Stimulated activated CD8-positive, alpha-beta memory T cell treated with anti-CD3 and anti-CD28 coated beads, Interleukin-2, amount 100 ng/mL, for 48 hours (primary cell): ENCODE data around the gene ZNF385C.

Source experiments
- DNase-seq, 2 donors: peaks; one replicate each; pipeline ENCODE4 v3.0.0-alpha.2; 2020; ENCODE audit warnings: low read depth in 2 of 2

ZNF385C gene

DNA sequence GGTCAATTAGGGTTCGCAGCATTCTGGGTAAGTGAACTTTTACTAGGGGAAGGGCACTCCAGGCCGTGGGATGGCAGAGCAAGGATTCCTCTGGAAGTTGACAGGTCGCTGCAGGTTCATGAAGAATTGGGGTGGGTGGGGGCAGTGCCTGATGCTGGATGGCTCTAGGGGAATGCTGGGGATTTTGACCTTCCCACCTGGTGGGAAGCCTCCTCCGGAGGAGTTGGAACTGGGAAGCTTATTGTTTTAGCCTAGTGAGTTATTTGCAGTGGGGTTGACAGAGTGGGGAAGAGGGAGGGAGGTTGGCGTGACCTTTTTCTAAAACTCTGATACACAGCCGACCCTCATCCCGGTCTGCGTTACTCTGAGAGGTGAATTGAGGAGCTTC lies 47.3 kb downstream of the ZNF385C start:
- DNase-seq, result no peak

DNA sequence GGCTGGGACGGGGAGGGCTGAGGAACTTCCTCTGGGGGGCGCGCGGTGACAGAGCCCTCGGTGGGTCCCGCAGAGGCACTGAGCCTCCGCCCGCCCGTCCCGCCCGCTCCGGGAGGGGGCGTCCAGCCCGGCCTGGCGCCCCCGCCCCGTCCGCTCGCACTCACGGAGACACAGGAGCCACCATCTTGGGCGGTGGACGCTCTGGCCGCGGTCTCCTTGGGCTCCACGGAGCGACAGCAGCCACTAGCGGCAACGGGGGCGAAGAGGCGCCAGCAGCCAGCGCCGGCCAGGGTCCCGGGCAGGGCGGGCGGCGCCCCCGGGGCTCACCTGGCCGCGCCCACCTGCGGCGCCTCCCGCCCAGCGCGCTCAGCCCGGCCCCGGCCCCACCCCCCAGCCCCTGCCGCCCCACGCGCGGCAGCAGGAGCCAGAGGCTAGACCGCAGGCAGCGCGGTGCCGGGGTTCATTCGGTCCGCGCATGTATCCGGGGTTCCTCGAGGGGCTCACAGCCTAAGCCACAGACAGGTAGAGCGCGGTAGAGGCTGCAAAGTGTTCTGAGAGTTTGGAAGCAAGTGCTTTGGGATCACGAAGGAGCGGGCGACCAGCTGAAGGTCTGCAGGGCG lies 47.8 kb downstream of the ZNF385C start, which contains the start of gene C17orf113:
Gene C17orf113 (minus strand): TSS at position 209 of the 620 bp plus-strand sequence. CDS start 7,225 bp downstream, outside the sequence.
- peak; percentile 28 to 34 for DNase-seq

DNA sequence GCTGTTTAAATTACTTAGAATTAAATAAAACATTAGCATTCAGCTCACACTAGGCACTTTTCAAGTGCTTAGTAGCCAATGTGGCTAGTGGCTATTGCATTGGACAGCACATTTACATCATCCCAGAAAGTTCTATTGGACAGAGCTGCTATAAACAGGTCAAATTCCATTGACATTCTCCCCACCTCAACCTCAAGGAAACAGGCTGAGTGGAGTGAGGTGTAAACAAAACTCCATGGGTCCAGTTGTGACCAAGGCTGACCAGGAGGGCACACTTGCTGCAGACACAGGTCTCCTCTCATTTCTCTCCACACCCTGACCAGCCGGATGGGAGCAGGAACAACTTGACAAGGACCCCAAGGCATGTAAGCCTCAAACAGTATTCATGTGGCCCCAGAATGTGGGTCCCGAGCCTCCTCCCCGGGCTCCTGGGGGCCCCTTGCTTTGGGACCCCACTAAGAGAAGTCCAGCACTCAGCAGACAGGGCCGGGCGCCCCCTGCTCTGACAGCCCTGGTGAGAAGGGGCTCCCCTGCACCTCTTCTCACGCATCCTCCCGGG lies 48.4 kb downstream of the ZNF385C start:
- no peak for DNase-seq

DNA sequence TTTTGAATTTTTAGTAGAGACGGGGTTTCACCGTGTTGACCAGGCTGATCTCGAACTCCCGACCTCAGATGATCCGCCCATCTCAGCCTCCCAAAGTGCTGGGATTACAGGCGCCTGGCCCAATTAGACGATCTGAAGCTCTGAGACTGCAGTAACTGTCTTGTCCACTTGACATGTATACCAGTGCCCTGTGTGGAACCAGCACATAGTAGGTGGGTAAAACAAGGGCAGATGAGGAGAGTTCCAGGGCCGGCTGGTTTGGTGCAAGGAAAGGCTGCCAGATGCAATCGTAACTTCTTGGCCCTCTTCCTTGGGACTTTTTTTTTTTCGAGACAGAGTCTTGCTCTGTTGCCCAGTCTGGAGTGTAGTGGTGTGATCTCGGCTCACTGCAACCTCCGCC lies 50.9 kb downstream of the ZNF385C start:
- DNase-seq, result no peak

DNA sequence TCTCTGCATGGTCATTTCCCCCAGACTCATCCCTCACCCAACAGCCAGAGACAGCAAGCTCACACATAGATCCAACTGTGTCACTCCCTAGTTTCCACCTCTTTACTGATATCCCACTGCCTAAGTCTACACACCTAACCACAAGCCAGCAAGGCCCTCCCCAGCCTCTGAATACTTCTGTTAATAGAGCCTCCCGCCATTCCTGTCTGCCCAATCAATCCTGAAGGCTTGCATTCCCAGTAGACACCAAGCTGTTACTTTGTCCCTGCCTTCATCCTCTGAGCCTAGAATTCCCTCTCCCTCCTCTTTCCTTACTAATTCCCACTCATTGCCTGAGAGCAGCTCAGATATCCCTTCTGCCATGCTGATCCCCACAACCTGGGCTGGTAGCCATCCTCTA lies 52.6 kb downstream of the ZNF385C start:
- DNase-seq, result no peak

DNA sequence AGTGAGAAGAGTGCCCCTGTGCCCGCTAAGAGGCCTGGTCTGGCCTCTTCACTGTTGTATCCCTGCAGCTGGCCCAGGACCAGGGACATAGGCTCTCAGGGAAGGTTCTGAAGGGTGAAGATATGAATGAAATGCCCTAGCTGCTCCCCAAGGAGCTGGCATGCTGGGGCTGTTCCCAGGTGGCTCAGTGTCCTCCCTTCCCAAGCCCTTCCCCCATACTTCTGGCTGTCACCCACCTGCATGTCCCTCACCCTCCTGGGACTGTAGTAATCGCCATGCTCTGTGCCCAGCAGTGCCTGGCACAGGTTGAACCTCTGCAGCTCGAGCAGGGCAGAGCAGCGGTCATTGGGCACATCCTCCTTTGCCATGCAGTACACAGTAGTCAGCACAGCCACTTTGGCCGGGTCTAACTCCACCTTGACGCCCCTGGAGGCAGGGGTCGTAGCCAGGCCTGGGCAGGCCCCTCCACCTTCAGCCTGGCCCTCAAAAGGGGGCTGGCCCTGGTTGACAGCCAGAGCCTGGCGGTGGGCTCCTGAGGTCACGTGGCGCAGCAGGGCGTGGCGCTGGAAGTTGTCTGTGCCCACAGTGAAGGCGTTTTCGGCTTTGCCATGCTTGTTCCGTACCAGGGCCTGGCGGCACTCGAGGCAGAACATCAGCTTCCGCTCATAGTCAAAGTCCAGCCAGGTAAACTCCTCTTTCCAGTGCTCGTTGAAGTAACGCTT lies 55.5 kb downstream of the ZNF385C start:
- no peak for DNase-seq

DNA sequence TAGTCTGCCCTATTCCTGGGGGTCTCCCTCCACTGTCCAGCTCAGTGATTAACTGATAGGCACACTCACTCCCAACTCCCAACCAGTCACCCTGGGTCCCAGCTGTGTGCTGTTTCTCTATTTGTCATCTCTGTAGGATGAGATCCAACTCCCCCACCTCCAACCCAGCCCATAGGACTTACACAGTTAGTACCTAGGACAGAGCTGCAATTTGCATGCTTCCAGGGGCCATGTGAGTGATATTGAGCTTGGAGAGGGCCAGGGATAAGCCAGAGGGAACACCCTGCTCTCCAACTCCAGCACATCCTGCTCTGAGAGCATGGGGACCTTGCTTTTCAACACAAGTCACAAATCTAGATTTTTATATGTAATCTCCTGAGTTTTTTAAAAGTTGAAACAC lies 56.7 kb downstream of the ZNF385C start:
- DNase-seq, result no peak

DNA sequence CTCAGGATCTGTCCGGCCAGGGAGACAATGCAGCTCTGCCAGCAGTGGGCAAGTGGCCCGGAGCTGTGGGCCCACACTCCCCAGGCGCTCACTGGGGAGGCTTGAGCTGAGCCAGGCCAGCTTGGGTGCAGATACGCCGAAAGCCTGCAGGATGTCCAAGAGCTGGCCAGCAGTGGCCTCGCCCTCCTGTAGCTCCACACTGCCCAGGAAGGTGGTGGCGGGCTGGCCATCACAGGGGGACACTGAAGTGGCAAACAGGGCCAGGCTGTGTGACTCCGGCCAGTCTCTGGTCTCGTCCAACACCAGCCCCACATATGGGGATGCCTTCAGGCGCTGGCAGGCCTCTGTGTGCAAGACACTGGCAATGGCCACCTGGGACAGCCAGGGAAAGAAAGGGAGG lies 57.5 kb downstream of the ZNF385C start:
- DNase-seq, result no peak

DNA sequence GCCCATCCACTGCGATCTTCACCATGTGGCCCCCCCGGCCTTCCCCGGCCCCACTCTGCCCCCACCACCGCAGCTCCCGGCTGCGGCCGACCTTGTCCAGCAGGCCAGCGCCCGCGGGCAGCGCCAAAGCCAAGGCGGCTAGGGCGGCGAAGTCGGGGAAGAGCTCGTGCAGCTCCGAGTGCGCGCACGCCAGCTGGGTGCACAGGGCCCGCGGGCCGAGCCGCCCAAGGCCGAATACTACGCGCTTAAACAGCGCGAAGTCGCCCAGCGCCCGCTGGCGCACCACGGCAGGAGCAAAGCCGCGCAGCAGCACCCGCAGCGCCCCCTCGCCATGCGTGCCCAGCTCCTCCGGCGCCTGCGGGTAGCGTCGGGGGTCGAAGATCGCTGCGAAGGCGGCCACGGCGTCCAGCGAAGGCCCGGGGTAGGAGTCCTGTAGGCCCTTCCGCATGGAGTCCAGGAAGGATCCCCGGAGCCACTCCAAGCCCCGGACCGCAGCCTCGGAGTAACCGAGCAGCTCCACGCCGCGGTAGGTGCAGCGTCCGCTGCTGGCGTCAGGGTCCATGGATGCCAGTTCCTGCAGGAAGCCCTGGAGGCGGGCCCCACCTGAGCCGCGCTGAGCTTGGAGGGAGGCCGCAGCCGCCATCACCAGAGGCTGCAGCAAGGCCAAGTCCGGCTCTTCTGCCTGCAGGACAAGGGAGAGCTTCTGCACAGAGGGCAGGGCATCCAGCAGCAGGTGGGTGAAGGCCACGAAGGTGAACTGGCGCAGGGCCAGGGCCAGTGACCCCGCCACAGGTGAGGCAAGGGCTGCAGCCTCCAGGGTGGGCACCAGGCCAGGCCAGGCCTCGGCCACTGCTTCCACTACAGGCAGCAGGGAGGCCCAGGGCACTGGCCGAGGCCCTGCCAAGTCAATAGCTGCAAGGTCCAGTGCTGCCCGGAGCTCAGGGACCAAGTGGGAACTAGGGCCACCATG lies 58.2 kb downstream of the ZNF385C start:
- no peak for DNase-seq

DNA sequence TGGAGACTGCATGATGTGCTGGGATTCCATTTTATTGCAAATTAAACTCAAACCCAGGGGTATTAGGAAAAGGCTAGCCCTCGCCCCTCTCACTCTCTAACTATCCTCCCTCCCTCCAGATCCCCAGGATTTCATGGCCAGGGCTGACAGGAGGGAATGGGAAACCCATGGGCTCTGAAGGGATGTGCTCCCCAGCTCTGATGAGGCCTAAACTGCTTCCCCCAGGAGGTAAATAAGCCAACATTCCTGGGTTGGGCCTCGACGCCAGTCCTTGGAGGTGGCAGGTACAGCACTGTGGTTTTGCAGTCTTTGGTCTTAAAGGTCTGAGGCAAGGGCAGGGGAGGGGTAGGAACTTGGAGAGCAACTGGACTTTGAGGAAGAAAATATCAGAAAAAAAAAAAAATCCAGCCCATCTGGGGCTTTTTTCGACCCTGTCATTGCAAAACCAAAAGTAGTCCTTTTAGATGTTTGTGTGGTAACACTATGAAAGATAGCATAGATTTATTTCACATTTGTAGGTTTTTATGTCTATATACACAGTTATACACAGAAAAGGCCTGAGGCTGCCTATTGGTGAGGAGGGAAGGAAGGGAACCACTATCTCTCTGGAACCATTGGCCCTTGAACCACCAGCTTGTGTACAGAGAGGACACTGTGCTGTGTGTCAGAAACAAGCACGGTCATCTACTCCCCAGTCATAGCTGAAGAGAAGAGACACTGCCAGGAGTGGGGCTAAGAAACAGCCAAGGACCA lies 59.9 kb downstream of the ZNF385C start:
- no peak for DNase-seq

DNA sequence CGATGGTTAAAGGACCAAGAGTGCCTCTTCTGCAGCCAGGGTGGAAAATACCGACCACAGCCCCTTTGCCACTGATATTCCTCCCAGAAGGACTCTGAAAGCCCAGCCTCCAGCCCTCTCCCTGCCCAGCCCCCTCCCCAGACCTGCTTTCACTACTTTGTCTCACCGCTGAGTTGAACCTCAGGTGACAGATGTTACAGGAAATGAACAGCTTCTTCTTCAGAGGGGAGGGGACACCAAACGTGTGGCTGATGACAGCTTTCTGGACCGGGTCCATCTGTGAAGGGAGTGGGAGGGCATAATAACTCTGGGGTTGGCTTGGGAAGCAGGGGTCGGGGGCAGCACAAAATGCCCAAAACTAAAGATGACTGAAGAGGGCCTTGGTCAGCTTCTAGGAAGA lies 64.2 kb downstream of the ZNF385C start:
- no peak for DNase-seq

DNA sequence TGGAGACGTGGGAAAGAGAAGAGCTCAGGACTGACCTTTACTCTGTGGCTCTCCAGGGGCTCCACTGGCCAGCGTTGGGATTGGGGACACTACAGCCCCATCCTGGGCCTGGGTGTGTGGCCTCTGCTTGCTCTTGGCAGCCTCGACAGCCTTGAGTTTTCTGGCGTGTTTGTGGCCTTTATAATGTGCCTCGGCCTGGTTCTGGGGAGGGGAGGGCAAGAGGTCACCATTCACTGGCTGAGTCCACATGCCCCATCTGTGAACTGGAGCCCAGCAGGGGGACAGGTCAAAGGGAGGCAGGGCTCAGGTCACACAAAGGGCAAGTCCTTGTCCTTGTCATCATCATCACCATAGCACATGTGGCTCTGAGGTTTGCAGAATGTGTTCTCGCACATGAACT lies 66.7 kb downstream of the ZNF385C start:
- DNase-seq, result no peak

DNA sequence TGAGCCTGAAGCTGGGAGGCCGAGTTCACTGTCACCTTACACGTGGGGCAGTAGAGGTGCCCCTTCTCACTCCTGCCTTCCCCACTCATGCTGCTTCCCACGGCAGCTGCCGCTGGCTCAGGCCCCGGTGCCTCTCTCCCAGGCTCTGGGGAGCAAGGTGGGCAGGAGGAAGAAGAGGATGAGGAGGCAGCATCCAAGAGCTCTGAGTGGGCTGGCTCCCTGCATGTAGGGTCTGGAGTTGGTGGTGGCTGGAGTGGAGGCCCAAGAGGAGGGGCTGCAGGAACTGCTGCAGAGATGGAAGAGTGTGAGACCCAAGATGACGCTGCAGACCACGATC lies 69.5 kb downstream of the ZNF385C start:
- no peak for DNase-seq

DNA sequence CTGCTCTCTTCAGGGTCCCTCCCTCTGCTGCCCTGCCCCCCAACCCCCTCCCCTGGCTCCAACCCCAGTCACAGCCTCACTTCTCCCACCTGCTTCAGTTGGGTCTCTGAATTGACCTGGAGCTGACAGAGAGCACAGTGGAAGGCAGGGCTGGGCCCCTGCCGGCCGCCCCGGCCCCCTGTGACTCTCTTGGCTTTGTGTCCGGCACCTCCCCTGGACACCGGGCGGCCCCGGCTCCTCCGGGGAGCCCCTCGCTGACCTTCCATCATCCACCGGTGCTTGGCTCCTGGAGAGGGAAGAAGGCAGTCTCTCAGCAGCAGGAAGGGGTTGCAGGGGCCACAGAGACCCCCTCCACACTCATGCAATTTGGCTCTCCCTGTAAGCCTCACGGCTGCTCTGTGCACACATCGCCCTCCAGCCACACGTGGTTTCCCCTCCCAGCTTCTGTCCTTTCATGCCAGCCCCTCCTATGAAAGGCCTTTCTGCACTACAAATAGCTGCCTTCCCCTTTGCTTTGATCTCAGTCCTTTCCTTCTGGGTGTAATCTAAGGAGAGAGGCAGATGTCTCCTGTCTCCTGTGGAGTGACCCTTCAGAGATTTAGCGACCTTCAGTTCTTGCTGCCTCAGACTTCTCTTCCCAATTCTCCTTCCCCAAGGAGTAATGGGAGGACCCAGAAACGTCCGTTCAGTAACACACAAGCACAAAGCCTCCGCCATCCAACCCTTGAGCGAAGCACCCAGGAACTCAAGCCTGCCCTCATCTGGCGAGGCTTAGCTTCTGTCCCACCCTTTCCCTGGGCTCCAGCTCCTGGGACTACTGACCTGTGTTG lies 70.1 kb downstream of the ZNF385C start:
- DNase-seq, result no peak

DNA sequence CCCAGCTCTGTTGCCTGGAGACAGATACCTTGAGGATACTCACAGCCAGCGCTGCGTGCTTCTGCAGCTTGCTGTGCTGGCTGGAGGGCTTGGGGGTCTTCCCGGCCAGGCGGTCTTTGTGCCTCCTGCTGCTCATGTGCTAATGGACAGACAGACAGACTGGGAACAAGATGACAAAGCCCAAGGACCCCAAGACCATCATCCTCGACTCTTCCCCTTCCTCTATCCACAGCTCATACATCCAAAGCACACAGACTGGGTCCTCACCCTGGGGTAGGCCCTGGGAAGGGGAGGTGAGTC lies 70.7 kb downstream of the ZNF385C start:
- DNase-seq, result no peak

DNA sequence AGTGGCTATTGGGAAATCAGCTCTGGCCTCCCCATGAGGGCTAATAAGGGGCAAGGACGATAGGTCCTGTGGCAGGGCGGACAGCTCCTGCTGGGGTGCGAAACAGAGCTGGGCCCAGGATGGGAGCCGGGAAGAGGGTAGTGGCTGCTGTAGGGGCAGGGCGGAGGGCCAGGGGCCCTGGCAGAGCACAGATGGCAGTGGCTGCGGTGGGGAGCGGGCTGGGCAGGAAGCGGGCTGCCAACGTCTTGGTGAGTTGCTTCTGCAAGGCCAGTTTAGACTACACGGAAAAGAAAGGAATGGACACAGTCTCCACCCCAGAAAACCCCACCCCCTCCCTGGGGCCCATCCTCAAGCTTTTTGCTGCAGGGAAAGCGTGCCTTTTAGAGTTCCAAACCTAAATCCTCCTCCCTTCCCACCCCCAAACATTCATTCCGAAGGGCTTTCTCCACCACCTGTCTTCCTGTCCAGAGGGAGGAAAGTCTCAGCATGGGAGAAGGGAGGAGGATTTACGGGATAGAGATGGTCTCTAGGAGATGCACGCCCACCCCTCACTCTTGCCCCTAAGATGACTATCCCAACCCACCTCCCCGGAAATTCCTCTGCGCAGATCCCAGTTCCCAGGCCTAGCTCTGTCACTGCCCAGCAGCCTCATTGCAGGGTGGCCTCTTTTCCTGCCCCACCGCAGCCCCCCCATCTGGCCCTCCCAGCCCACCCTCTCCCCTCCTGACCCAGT lies 71.2 kb downstream of the ZNF385C start:
- no peak for DNase-seq

DNA sequence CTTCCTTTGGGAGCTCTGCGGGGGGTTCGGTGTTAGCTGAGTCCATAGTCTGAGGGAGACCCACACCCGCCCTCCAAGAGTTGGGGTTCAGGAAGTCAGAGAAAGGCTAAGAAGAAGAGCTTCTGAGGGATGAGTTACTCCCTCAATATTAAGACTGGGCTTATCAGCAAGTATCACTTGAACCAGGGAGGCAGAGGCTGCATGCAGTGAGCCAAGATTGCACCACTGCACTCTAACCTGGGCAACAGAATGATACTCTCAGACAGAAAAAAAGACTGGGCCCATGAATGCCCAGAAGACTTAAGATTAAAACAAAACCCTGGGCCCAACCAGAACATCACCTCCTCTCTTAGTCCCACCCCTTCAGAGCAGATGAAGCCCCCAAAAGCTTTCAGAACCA lies 72.3 kb downstream of the ZNF385C start:
- no peak for DNase-seq

DNA sequence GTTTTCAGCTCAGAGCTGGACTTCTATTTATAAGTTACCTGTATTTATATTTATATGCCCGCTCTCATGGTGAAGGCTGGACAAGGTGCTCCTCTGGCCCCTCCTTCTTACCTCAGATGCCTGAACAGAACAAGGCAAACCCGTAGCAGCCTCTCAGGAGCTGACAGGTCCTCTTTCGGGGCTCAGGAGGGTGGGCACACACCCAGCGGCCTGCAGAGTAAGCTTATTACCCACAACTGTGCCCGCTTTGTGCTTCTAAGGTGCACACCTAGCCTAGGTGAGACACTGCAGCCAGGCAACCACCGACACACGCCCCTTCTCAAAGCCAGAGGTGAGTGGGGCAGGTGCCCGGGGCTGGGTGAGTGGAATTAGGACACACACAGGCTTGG lies 73.1 kb downstream of the ZNF385C start:
- no peak for DNase-seq

DNA sequence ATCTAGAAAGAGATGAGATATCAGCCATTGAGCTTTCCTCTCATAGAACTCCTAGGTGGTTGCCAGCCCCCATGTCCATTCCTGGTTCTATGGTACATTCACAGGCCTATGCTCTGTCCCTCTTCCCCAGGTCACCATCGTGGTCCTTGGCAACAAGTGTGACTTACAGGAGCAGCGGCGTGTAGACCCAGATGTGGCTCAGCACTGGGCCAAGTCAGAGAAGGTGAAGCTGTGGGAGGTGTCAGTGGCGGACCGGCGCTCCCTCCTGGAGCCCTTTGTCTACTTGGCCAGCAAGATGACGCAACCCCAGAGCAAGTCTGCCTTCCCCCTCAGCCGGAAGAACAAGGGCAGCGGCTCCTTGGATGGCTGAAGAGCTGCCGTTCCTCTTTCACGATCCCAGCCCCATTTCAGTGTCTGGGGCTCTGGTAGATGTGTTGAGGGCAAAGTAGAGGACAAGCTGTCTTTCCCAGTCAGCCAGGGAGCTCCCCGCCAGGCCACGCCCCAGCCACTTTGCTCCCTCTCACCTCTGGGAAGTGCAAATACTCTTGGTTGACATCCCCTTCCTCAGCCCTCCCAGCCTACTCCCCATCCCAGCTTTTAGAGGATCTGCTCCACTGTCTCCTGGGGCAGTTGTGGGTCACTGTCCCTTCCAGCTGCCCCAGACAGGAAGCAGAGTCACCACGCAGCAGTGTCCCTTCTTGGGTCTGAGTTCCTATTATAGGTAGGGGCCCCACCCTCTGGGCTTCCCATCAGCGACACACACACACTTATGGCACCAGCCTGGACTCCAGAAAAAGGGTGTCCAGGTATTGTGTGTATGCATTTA lies 74.5 kb downstream of the ZNF385C start:
- DNase-seq, result no peak
